ENCODE data around the gene CCDC106. TPM values are rescaled to one million over a fixed set of nuclear protein-coding genes. Genes with fewer than 3 reads are reported as not detected.
A peak's percentile ranks its signal among the peaks of the same experiment; 100 is the strongest.

Gene CCDC106
- total RNA-seq, 1 donor = 8.5 TPM

- peak overlapping the region; percentile 75 for H3K4me3 ChIP-seq (ENCODE audit: low read depth, low read length)
- no peak for DNase-seq (ENCODE audit: low read depth)
- no peak for TF ChIP-seq CTCF (IDR thresholded peaks at IDR 0.05; ENCODE audit: insufficient read depth, low read length)
These were observed 3.0 kb upstream of the CCDC106 start for GRCh38 chr19:55644842-55645511.

- TF ChIP-seq CTCF (IDR thresholded peaks at IDR 0.05; ENCODE audit: insufficient read depth, low read length) = no peak
- no peak for DNase-seq (ENCODE audit: low read depth)
- H3K4me3 ChIP-seq (ENCODE audit: low read depth, low read length) = no peak overlapping the region
These were observed 2.5 kb upstream of the CCDC106 start for GRCh38 chr19:55645512-55645881.

GRCh38 chr19:55646889-55647731 is 902 bp upstream of the CCDC106 start:
- no peak for DNase-seq (ENCODE audit: low read depth)
- H3K4me3 ChIP-seq (ENCODE audit: low read depth, low read length) = peak overlapping the region; percentile 80
- no peak for TF ChIP-seq CTCF (IDR thresholded peaks at IDR 0.05; ENCODE audit: insufficient read depth, low read length)

- TF ChIP-seq CTCF (IDR thresholded peaks at IDR 0.05; ENCODE audit: insufficient read depth, low read length) = no peak
- H3K4me3 ChIP-seq (ENCODE audit: low read depth, low read length) = peak overlapping the region; percentile 80
- no peak for DNase-seq (ENCODE audit: low read depth)
These were observed 714 bp downstream of the CCDC106 start for GRCh38 chr19:55648585-55649267.

- no peak for DNase-seq (ENCODE audit: low read depth)
- peak overlapping the region; percentile 80 for H3K4me3 ChIP-seq (ENCODE audit: low read depth, low read length)
- TF ChIP-seq CTCF (IDR thresholded peaks at IDR 0.05; ENCODE audit: insufficient read depth, low read length) = no peak
These were observed 1.5 kb downstream of the CCDC106 start for GRCh38 chr19:55649268-55650125.

GRCh38 chr19:55650126-55650557 is 2.1 kb downstream of the CCDC106 start:
- no peak for TF ChIP-seq CTCF (IDR thresholded peaks at IDR 0.05; ENCODE audit: insufficient read depth, low read length)
- no peak overlapping the region for H3K4me3 ChIP-seq (ENCODE audit: low read depth, low read length)
- DNase-seq (ENCODE audit: low read depth) = no peak

All from fibroblast of the aortic adventitia (primary cell).